Occipital lobe (tissue), 2 donors: ENCODE measurements around the gene GNRH2. TPM values are rescaled to one million over a fixed set of nuclear protein-coding genes. Genes with fewer than 3 reads are reported as not detected.
"Not testable (repeated sequence)": the region's sequence is repeated elsewhere in the genome, so short reads cannot be mapped to it uniquely, and the experiment has no call there.

Experiments used
- DNase-seq: peaks from one replicate; lab custom pipeline; 2025; lab: John Stamatoyannopoulos, UW
- total RNA-seq: library from RNA; depleted of rRNA; stranded (reverse); fragments of >200 nt; gene quantifications from one replicate; pipeline ENCODE4 v1.2.3, GENCODE V29; 2014

The GNRH2 gene
- not detected for total RNA-seq

- no peak for DNase-seq
These were observed at the start of gene GNRH2 for GRCh38 chr20:3043322-3043721. GNRH2 (plus strand) TSS chr20:3043622; CDS start chr20:3044415, 793 bp downstream.

- no peak for DNase-seq
These were observed 47.6 kb upstream of the GNRH2 start for GRCh38 chr20:2995796-2996195.

GRCh38 chr20:2998728-2999127, 44.7 kb upstream of the GNRH2 start:
- no peak for DNase-seq

- DNase-seq = no peak
These were observed 42.4 kb upstream of the GNRH2 start for GRCh38 chr20:3000852-3001523.

- DNase-seq = no peak
These were observed 40.0 kb upstream of the GNRH2 start for GRCh38 chr20:3003416-3003815.

GRCh38 chr20:3010985-3011723, 32.3 kb upstream of the GNRH2 start:
- DNase-seq = no peak

GRCh38 chr20:3011752-3012151, 31.7 kb upstream of the GNRH2 start:
- no peak for DNase-seq

GRCh38 chr20:3013771-3014170, 29.7 kb upstream of the GNRH2 start:
- DNase-seq = no peak

GRCh38 chr20:3014179-3014578, 29.2 kb upstream of the GNRH2 start:
- DNase-seq = no peak

- DNase-seq = no peak
These were observed 28.8 kb upstream of the GNRH2 start for GRCh38 chr20:3014662-3015061.

GRCh38 chr20:3015302-3015701, 28.1 kb upstream of the GNRH2 start:
- not testable (repeated sequence) for DNase-seq

- no peak for DNase-seq
These were observed 22.1 kb upstream of the GNRH2 start for GRCh38 chr20:3021327-3021726.

- DNase-seq = no peak
These were observed 21.6 kb upstream of the GNRH2 start for GRCh38 chr20:3021777-3022176.

- not testable (repeated sequence) for DNase-seq
These were observed 20.6 kb upstream of the GNRH2 start for GRCh38 chr20:3022559-3023490.

- DNase-seq = no peak
These were observed 15.4 kb upstream of the GNRH2 start for GRCh38 chr20:3027987-3028386.

- no peak for DNase-seq
These were observed 11.8 kb upstream of the GNRH2 start for GRCh38 chr20:3031524-3032147.

- DNase-seq = no peak
These were observed 10.8 kb upstream of the GNRH2 start for GRCh38 chr20:3032624-3033023.

GRCh38 chr20:3037654-3038053, 5.8 kb upstream of the GNRH2 start:
- DNase-seq = no peak

- DNase-seq = no peak
These were observed 5.0 kb upstream of the GNRH2 start for GRCh38 chr20:3038454-3038853.

- DNase-seq = no peak
These were observed 4.0 kb upstream of the GNRH2 start for GRCh38 chr20:3039426-3039825.

- DNase-seq = no peak
These were observed 3.3 kb upstream of the GNRH2 start for GRCh38 chr20:3040086-3040485.
